Endothelial cell of umbilical vein (primary cell): ENCODE data around the gene PRPF31. TPM values are rescaled to one million over a fixed set of nuclear protein-coding genes. Genes with fewer than 3 reads are reported as not detected.

Experiments used
- BruUV-seq: library from RNA; stranded (reverse); fragments of 400-500 nt; replicated peaks from 2 replicates; lab custom pipeline; 2021; lab: Mats Ljungman, UMichigan
- CTCF ChIA-PET: fragments of 300-600, 350-600 bp; sonication (Branson Sonifier 250); formaldehyde crosslinking; loops from one replicate; lab custom pipeline; 2021; ENCODE audit warnings: antibody characterized with exemption, inconsistent platforms; lab: Charles Lee
- POLR2A ChIA-PET: fragments of 300-600, 350-600 bp; sonication (Branson Sonifier 250); formaldehyde crosslinking; loops from one replicate; lab custom pipeline; 2021; ENCODE audit warnings: antibody characterized with exemption, inconsistent platforms; lab: Charles Lee
- DNase-seq: peaks from one replicate; pipeline ENCODE4 v3.0.0-alpha.2; 2011; ENCODE audit warnings: low read depth, low spot score
- FAIRE-seq: peaks from 2 replicates; lab custom pipeline; 2011; peaks lifted over from hg19 to GRCh38; lab: Jason Lieb, UNC
- H2AFZ ChIP-seq: 2 replicates; pipeline ENCODE4 v1.6.0; 2012; ENCODE audit warnings: low read depth, low read length, control low read depth, inconsistent platforms
- H3K27ac ChIP-seq: 2 replicates; pipeline ENCODE4 v1.5.1; 2011; ENCODE audit warnings: low read depth, mild to moderate bottlenecking, control low read depth, low read length, moderate library complexity; ENCODE audit not compliant: insufficient read depth
- H3K27me3 ChIP-seq, 2 experiments: 2 replicates each; pipeline versions ENCODE4 v1.6.0 to v1.6.1; 2011; ENCODE audit warnings: low read length in 2 of 2, mixed read lengths in 1 of 2; ENCODE audit not compliant: control insufficient read depth in 2 of 2, insufficient read depth in 2 of 2
- H3K36me3 ChIP-seq, 2 experiments: 2 replicates in 1 of 2; 3 replicates in 1 of 2; pipeline ENCODE4 v1.5.1; 2011; ENCODE audit warnings: low read length in 2 of 2, mild to moderate bottlenecking in 1 of 2, moderate library complexity in 1 of 2; ENCODE audit not compliant: control insufficient read depth in 2 of 2, insufficient read depth in 2 of 2; ENCODE audit errors: extremely low read depth in 1 of 2
- H3K4me1 ChIP-seq: 3 replicates; pipeline ENCODE4 v1.5.1; 2011; ENCODE audit warnings: mild to moderate bottlenecking, low read length; ENCODE audit not compliant: control insufficient read depth, insufficient read depth; ENCODE audit errors: extremely low read depth
- H3K4me2 ChIP-seq: 2 replicates; pipeline ENCODE4 v1.6.1; 2011; ENCODE audit warnings: low read length, control low read depth, mixed read lengths; ENCODE audit not compliant: insufficient read depth
- H3K4me3 ChIP-seq, 3 experiments: fragments of 200-600 bp in 1 of 3; sonication (generic), shearing (Covaris generic) in 1 of 3; replicated peaks in 1 of 3; 2 replicates each; pipeline ENCODE4 v1.5.1; 2011 to 2016; ENCODE audit warnings: control low read depth in 3 of 3, low read length in 3 of 3, mild to moderate bottlenecking in 2 of 3, inconsistent platforms in 1 of 3, low read depth in 1 of 3, moderate library complexity in 1 of 3; ENCODE audit not compliant: insufficient read depth in 1 of 3
- H3K79me2 ChIP-seq: 2 replicates; pipeline ENCODE4 v1.6.0; 2012; ENCODE audit warnings: low read length, inconsistent platforms; ENCODE audit not compliant: control insufficient read depth, insufficient read depth
- H3K9ac ChIP-seq: replicated peaks from 2 replicates; pipeline ENCODE3; 2011; ENCODE audit warnings: low read length, control low read depth; ENCODE audit not compliant: insufficient read depth; ENCODE audit errors: extremely low read depth
- H3K9me1 ChIP-seq: replicated peaks from 3 replicates; pipeline ENCODE4 v1.6.0; 2011; ENCODE audit warnings: mild to moderate bottlenecking, low read length; ENCODE audit not compliant: control insufficient read depth, insufficient read depth; ENCODE audit errors: extremely low read depth
- H3K9me3 ChIP-seq: replicated peaks from 2 replicates; pipeline ENCODE4 v1.5.1; 2012; ENCODE audit warnings: low read length, inconsistent platforms; ENCODE audit not compliant: control insufficient read depth, insufficient read depth
- H4K20me1 ChIP-seq: replicated peaks from 2 replicates; pipeline ENCODE3; 2011; ENCODE audit warnings: mild to moderate bottlenecking, low read length; ENCODE audit not compliant: control insufficient read depth, insufficient read depth; ENCODE audit errors: extremely low read depth
- EZH2 ChIP-seq: IDR thresholded peaks from 2 replicates; pipeline ENCODE4 v1.6.1; 2012; ENCODE audit warnings: borderline replicate concordance, low read depth, mild to moderate bottlenecking, moderate library complexity, low read length, inconsistent platforms; ENCODE audit not compliant: severe bottlenecking
- FOS ChIP-seq: IDR thresholded peaks from 2 replicates; pipeline ENCODE4 v1.6.1; 2011; ENCODE audit warnings: mild to moderate bottlenecking, low read length, moderate library complexity, borderline replicate concordance; ENCODE audit not compliant: insufficient read depth
- GATA2 ChIP-seq: IDR thresholded peaks from 2 replicates; pipeline ENCODE4 v1.7.0; 2011; ENCODE audit warnings: low read depth, mild to moderate bottlenecking, moderate library complexity, mixed read lengths, low read length; ENCODE audit not compliant: insufficient read length, insufficient read depth
- JUN ChIP-seq: IDR thresholded peaks from 2 replicates; pipeline ENCODE4 v1.6.1; 2011; ENCODE audit warnings: borderline replicate concordance, low read depth; ENCODE audit not compliant: insufficient read length, insufficient read depth
- MYC ChIP-seq: IDR thresholded peaks from one replicate; pipeline ENCODE4 v1.6.1; 2011; ENCODE audit warnings: mild to moderate bottlenecking, low read depth, low read length
- POLR2A ChIP-seq: IDR thresholded peaks from 2 replicates; pipeline ENCODE4 v1.6.1; 2012; ENCODE audit warnings: low read depth, mild to moderate bottlenecking, control low read depth, low read length
- POLR2AphosphoS5 ChIP-seq: IDR thresholded peaks from 2 replicates; pipeline ENCODE4 v1.6.1; 2012; ENCODE audit warnings: low read depth, mild to moderate bottlenecking, control low read depth, low read length, moderate library complexity; ENCODE audit not compliant: insufficient read depth
- dilution Hi-C: fragments of 300-500 bp; cut with MboI; formaldehyde crosslinking; loops from one replicate; pipeline ENCODE4 v1.15.0; 2019; ENCODE audit warnings: low sequenced_read_pairs; ENCODE audit not compliant: extremely low pct_ligation_motif_present
- intact Hi-C: fragments of 100-400 bp; cut with micrococcal nuclease; formaldehyde crosslinking; loops from one replicate; pipeline ENCODE4 v1.10.0; 2022
- polyA plus RNA-seq, 4 experiments: library from polyadenylated mRNA; depleted of rRNA in 3 of 4; stranded (reverse) in 3 of 4; unstranded in 1 of 4; fragments of >200 nt; gene quantifications; 2 replicates each; pipeline versions ENCODE4 v1.2.1 to v1.2.3, GENCODE V29; 2011 to 2012; ENCODE audit warnings: missing spikeins in 1 of 4
- total RNA-seq: library from RNA; stranded (reverse); gene quantifications from 2 replicates; pipeline ENCODE4 v1.2.3, GENCODE V29; 2021
- TF ChIP-seq, protein P1 (sequence below): IDR thresholded peaks from 2 replicates; pipeline ENCODE4 v1.6.1; 2011; ENCODE audit not compliant: insufficient read depth, insufficient read length
- TF ChIP-seq, protein P2 (sequence below), 2 donors: IDR thresholded peaks; 1 replicate in 1 of 2; 2 replicates in 1 of 2; pipeline ENCODE4 v1.5.1; 2011; ENCODE audit warnings: low read length in 2 of 2, mild to moderate bottlenecking in 2 of 2, moderate library complexity in 2 of 2, control low read depth in 1 of 2, inconsistent platforms in 1 of 2, low read depth in 1 of 2; ENCODE audit not compliant: insufficient read depth in 1 of 2; ENCODE audit errors: extremely low read depth in 1 of 2

The PRPF31 gene
- total and polyA plus RNA-seq, 2 donors (not counting 3 experiments of a cell fraction or from before 2014, with no cell fraction given), result 76.2 to 101 TPM

DNA sequence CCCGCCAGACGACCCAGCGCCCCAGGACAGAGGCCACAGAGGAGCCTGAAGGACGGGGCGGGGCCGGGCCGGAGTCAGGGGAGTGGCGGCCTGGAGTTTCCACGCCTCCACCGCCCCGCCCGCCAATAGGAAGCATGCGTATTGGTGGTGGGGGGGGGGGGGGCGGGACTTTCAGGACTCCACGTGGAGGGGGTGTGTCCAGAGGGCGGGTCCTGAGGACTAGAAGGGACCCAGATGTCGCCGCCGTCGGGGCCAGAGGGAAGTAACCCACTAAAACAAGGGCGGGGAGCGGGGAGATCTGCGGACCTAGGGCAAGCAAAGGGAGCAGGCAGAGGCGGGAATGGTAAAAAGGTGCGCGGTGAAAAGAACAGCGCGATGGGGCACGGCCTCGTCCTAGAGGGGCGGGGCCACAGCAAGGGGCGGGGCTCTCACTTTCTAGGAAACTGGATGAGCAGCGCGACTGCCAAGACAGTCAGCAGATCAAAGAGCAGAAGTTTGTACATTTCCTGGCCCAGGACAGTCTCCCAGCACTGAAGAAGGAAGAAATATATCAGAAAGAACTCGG, 46.8 kb downstream of the PRPF31 start:
- Histone ChIP-seq H3K9ac (no peak overlapping the region), H3K79me2 (peaks cover 4% of the 10 kb centered on the region), H3K27me3 (peaks cover 0 to 8% of the 10 kb centered on the region in 2 experiments), H3K9me1 (no peaks in the 10 kb centered on the region), H4K20me1 (no peaks in the 10 kb centered on the region), H3K4me1 (peaks cover 18% of the 10 kb centered on the region), H3K27ac (no peak overlapping the region), H2AFZ (peak overlapping the region; percentile 52), H3K36me3 (peaks cover 0 to 4% of the 10 kb centered on the region in 2 experiments), H3K4me2 (no peak overlapping the region), H3K4me3 (peak overlapping the region in 1 of 3 experiments; percentile 48), H3K9me3 (no peaks in the 10 kb centered on the region)
- TF ChIP-seq, protein P1, sequence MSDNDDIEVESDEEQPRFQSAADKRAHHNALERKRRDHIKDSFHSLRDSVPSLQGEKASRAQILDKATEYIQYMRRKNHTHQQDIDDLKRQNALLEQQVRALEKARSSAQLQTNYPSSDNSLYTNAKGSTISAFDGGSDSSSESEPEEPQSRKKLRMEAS, result no peak
- TF ChIP-seq POLR2A (no peak), MYC (no peak), FOS (no peak), POLR2AphosphoS5 (no peak), GATA2 (no peak), JUN (no peak), EZH2 (no peak)
- TF ChIP-seq, protein P2, sequence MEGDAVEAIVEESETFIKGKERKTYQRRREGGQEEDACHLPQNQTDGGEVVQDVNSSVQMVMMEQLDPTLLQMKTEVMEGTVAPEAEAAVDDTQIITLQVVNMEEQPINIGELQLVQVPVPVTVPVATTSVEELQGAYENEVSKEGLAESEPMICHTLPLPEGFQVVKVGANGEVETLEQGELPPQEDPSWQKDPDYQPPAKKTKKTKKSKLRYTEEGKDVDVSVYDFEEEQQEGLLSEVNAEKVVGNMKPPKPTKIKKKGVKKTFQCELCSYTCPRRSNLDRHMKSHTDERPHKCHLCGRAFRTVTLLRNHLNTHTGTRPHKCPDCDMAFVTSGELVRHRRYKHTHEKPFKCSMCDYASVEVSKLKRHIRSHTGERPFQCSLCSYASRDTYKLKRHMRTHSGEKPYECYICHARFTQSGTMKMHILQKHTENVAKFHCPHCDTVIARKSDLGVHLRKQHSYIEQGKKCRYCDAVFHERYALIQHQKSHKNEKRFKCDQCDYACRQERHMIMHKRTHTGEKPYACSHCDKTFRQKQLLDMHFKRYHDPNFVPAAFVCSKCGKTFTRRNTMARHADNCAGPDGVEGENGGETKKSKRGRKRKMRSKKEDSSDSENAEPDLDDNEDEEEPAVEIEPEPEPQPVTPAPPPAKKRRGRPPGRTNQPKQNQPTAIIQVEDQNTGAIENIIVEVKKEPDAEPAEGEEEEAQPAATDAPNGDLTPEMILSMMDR (IDR thresholded peaks at IDR 0.05; ENCODE audit: extremely low read depth in 1 of 2, insufficient read depth in 1 of 2, low read depth in 1 of 2, low read length in 2 of 2), result no peak
- DNase-seq, result peak; percentile 82
- no TSS peak for BruUV-seq
- CTCF ChIA-PET, result interaction anchor here (0.6 kb wide), 1 partner anchor 379 kb away, joined by 4 read pairs; no protein-coding TSS in a partner anchor
- peak; percentile 72 for FAIRE-seq
- intact Hi-C loops (loop anchor here (5.0 kb wide), 2 partner anchors 40 to 295 kb away; partner anchors contain the start of gene RPS9), dilution Hi-C loops (no loop called here)
- POLR2A ChIA-PET, result no interaction called here
